NCI-H460 (cell line): ENCODE measurements around the gene CTNNA1. TPM values are rescaled to one million over a fixed set of nuclear protein-coding genes. Genes with fewer than 3 reads are reported as not detected.
A peak's percentile ranks its signal among the peaks of the same experiment; 100 is the strongest.
"Not testable (repeated sequence)": the region's sequence is repeated elsewhere in the genome, so short reads cannot be mapped to it uniquely, and the experiment has no call there.

Source experiments
- DNase-seq: peaks from one replicate; pipeline ENCODE4 v3.0.0-alpha.2; 2016; ENCODE audit warnings: low read depth; ENCODE audit errors: extremely low read depth
- total RNA-seq: library from RNA; depleted of rRNA; stranded (reverse); fragments of >200 nt; shearing (Covaris generic); gene quantifications from 2 replicates; pipeline ENCODE4 v1.2.3, GENCODE V29; 2014

Gene CTNNA1
- total RNA-seq, 1 experiment from 2014 or later = 337 TPM

GRCh38 chr5:138803935-138804334 lies 50.7 kb downstream of the CTNNA1 start:
- no peak for DNase-seq

GRCh38 chr5:138805096-138805495 lies 51.9 kb downstream of the CTNNA1 start:
- no peak for DNase-seq

GRCh38 chr5:138807182-138807581 lies 54.0 kb downstream of the CTNNA1 start:
- DNase-seq = no peak

GRCh38 chr5:138809391-138809790 lies 56.2 kb downstream of the CTNNA1 start:
- no peak for DNase-seq

- not testable (repeated sequence) for DNase-seq
Observed at GRCh38 chr5:138810861-138811260, 57.6 kb downstream of the CTNNA1 start.

GRCh38 chr5:138815529-138815928 lies 62.3 kb downstream of the CTNNA1 start:
- DNase-seq = no peak

GRCh38 chr5:138817241-138817640 lies 64.0 kb downstream of the CTNNA1 start:
- DNase-seq = no peak

GRCh38 chr5:138819081-138819480 lies 65.9 kb downstream of the CTNNA1 start:
- DNase-seq = no peak

- DNase-seq = no peak
Observed at GRCh38 chr5:138820695-138821094, 67.5 kb downstream of the CTNNA1 start.

GRCh38 chr5:138824516-138824915 lies 71.3 kb downstream of the CTNNA1 start:
- no peak for DNase-seq

GRCh38 chr5:138824924-138825863 lies 72.0 kb downstream of the CTNNA1 start:
- peak; percentile 9 for DNase-seq

GRCh38 chr5:138828556-138828955 lies 75.3 kb downstream of the CTNNA1 start:
- no peak for DNase-seq

GRCh38 chr5:138829341-138829740 lies 76.1 kb downstream of the CTNNA1 start:
- DNase-seq = no peak

- DNase-seq = no peak
Observed at GRCh38 chr5:138831703-138832102, 78.5 kb downstream of the CTNNA1 start.

GRCh38 chr5:138832218-138832617 lies 79.0 kb downstream of the CTNNA1 start:
- no peak for DNase-seq

GRCh38 chr5:138833080-138833479 lies 79.9 kb downstream of the CTNNA1 start:
- DNase-seq = no peak

- DNase-seq = no peak
Observed at GRCh38 chr5:138833726-138834480, 80.7 kb downstream of the CTNNA1 start.

GRCh38 chr5:138834853-138835252 lies 81.6 kb downstream of the CTNNA1 start:
- not testable (repeated sequence) for DNase-seq

- DNase-seq = no peak
Observed at GRCh38 chr5:138837160-138837559, 83.9 kb downstream of the CTNNA1 start.

- DNase-seq = no peak
Observed at GRCh38 chr5:138840103-138840502, 86.9 kb downstream of the CTNNA1 start.

GRCh38 chr5:138841531-138841930 lies 88.3 kb downstream of the CTNNA1 start:
- no peak for DNase-seq
